Measurements from ENCODE around the gene CCDC73.
"Not testable (repeated sequence)": the region's sequence is repeated elsewhere in the genome, so short reads cannot be mapped to it uniquely, and the experiment has no call there.

CCDC73 gene

DNA sequence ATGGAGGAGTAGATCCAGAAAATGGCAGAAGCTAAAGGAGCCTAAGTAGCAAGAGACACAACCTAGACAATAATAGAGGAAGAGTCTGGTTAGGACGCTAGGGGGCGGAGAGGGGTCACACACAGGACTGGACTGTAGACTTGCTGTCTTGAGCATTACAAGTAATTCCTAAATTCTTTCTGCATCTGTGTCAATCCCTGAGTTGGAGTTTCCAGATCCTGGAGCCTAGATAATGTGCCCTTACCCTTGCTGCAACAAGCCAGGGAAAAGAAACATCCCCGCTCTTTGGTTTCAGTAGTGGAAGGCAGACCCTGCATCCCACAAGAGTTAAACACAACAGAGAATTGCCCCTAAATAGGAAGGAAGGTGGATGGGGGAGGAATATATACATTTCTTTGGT lies 14.9 kb upstream of the CCDC73 start:
- FAIRE-seq: no peak
- peak; percentile 72 for DNase-seq (ENCODE audit: insufficient read length, low spot score)

DNA sequence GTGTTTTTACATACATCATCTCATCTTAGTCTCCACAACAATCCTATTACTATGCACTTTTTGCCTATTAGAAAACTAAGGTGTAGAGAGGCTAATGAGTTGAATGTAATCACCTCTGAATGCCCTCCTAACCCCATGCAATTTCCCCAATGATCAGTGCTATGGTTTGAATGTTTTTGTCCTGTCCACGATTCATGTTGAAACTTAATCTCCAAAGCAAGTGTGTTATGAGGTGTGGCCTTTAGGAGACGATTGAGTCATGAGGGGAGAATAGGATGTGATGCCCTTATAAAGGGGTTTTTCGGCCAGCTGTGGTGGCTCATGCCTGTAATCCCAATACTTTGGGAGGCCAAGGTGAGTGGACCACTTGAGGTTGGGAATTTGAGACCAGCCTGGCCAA lies 2.0 kb upstream of the CCDC73 start:
- FAIRE-seq (no peak), DNase-seq (ENCODE audit: insufficient read length, low spot score) (no peak)

DNA sequence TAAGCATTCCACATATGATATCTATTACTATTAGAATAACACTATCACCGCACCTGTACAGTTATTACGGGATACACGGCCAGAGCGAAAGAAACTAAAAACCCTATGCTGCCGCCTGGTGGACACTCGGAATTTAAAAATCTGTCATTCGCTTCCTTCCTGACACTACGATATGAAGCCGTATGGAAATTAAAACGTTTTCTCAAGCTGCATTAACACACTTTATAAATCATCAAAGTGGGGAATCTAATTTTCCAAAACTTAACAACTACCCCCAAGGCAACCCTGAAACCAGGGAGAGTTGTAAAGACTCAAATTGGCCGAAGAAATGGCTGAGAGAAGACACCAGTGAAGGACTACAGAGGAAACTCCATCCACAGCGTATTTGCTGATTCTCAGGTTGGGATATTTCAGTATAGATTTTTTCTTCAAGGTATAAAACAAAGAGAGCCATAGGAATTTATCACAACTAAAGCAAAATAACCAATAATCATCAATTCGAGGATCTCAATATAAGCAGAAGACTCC lies 1.4 kb downstream of the CCDC73 start:
- FAIRE-seq (peak; percentile 69), DNase-seq (ENCODE audit: insufficient read length, low spot score) (peak; percentile 45)

DNA sequence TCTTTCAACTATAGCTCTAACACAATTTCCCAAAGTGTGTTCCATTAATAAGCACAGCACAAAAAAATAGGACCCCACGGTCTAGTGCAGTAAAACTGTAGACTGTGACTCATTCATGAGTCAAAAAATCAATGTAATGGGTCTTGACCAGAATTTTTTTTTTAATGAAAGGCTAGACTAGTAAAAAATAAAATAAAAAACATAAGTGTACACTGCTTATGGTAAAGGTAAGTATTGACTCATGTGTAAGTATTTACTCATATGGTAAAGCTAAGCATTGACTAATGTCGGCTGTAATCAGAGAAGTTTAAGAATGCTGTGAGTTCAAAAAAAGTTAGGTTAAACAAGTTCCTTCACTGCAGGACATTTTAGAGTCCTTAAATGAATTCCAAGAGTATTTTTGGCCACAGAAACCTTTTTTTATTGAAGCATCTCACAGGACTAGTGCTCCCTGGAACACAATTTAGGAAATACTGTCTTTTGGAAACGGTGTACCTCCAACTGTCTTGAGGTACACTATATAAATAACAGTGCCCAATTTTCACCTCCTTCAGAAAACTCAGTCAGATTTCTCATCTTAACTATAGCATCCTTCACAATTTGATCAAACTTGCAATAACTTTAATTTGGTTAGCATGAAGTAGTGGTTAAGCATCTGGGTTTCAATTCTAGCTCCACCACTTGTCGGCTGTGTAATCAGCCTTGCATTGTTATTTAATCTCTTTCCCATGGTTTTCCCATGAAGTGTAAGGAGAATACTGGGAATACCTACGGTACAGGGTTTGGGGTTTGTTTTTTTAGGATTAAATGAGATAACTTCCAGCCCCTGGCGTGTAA lies 2.1 kb downstream of the CCDC73 start:
- DNase-seq (ENCODE audit: insufficient read length, low spot score) (no peak), FAIRE-seq (no peak)

DNA sequence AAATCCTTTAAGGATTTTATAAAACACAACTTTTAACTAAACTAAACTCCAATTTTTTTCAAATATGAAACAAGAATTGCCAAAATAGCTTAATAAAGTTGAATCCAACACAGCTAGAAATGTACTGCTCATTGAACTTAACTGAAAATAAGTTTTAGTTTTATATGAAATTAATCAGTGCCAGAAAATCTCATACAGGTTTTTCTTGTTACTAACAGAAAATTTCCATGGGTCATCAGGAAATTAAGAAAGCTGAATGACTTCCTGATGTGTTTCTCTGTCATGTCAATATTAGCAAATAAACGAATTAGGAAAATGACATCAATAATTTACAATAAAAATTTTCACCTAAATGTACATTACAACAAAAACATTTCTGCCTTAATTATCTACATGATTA lies 3.5 kb downstream of the CCDC73 start:
- DNase-seq (ENCODE audit: insufficient read length, low spot score) (no peak), FAIRE-seq (no peak)

DNA sequence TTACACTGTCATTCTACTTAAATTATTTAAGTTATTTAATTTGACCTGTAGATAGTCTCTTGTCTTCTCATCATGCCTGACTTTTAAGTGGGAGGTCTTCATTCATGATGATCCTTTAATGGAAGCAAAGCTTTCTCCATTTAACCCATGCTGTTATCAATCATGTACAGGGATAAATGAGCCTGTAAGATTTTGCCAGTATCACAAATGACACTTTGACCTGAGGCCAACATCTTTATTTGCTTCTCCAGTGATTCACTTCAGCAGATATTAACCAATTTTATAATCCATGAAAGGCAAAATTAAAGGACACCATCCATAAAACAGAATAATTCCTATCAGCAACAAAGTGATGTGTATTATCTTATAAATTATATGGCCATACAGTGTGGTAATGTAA lies 7.7 kb downstream of the CCDC73 start:
- no peak for FAIRE-seq
- DNase-seq (ENCODE audit: insufficient read length, low spot score): no peak

DNA sequence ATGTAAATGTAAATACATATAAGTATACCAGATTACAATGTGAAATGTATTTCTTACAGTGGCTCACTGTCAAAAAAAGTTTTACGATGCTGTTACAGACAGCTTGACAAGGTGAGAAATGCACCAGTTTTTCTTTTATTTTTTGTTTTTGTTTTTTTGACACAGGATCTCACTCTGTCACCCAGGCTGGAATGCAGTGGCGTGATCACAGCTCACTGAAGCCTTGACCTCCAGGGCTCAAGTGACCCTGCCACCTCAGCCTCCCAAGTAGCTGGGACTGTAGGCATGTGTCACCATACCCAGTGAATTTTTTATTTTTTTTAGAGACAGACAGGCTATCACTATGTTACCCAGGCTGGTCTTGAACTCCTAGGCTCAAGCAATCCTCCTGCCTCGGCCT lies 9.2 kb downstream of the CCDC73 start:
- DNase-seq (ENCODE audit: insufficient read length, low spot score): no peak
- no peak for FAIRE-seq

DNA sequence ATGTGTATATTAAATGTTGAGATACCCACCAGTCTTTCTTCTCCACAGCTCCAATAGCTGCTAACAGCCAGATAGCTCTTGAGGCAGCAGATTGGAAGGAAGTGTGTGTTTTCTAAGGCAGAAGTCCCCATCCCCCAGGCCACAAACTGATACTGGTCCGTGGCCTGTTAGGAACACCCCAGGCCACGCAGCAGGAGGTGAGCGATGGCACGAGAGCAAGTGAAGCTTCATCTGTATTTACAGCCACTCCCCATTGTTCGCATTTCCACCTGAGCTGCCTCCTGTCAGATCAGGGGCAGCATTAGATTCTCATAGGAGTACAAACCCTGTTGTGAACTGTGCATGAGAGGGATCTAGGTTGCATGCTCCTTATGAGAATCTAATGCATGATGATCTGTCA lies 12.7 kb downstream of the CCDC73 start:
- DNase-seq (ENCODE audit: insufficient read length, low spot score) (no peak), FAIRE-seq (no peak)

DNA sequence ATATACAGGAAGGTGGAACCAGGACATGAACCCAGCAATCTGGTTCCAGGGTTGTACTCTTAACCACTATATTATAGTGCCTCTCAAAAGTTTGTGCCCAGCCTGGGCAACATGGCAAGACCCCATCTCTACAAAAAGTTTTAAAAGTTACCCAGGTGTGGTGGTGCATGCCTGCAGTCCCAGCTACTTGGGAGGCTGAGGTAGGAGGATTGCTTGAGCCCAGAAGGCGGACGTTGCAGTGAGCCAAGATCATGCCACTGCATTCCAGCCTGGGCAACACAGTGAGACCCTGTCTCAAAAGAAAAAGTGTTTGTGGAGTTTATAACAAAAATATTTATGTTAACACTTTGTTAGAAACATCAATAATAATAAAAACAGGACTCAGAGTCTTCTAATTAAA lies 13.6 kb downstream of the CCDC73 start:
- DNase-seq (ENCODE audit: insufficient read length, low spot score); FAIRE-seq: not testable (repeated sequence)

DNA sequence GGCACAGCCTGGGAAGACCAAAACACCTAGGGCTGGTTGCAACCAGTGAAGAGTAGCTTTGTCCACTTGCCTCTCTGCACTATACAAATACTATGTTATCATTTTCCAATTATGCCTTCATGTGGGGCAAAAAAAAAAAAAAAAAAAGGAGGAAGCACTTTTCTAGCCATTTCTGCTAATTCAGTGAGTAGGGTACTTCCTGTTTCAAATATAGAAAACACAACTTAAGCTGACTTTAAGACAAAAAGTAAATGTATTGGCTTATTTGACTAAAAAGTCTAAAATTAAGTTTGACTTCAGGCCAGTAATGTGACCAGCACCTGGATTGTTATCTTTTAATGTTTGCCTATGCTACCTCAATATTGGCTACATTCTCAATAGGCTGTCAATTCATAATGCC lies 15.3 kb downstream of the CCDC73 start:
- DNase-seq (ENCODE audit: insufficient read length, low spot score): no peak
- FAIRE-seq: no peak

DNA sequence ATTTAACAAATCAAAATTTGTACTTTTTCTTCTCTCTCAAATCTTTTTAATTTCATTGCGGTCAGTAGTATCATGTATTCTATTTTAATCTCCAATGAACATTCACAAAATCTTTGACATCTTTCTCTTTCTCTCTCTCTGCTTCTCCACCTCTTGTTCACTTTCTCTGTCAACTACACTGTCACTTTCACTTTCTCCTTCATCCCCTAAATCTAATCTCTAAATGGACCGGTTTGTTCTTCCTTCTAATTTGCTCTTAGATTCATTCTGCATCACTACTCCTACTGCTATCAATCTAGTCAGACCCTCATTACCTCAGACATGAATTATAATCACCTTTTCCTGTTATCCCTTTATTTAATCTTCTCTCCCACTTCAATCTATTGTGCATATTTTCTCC lies 18.6 kb downstream of the CCDC73 start:
- FAIRE-seq (no peak), DNase-seq (ENCODE audit: insufficient read length, low spot score) (no peak)

DNA sequence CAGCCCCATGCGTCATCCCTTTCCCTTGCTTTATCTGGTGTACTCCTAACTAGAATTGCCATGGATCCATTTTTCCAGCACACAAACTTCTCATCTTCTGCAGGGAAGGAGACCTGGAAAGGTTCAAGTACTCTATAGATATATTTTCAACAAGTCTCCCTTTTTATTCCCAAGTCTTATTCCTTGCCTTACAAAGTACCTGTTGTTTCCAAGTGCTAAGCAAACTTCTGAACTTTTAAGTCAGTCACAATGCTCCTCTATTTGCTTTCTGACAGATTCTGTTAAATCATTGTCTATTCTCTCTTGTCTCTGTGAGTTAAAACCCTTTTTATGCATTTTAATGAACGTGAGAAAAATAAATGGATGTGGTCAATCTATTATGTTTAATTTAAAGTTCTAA lies 20.4 kb downstream of the CCDC73 start:
- FAIRE-seq (no peak), DNase-seq (ENCODE audit: insufficient read length, low spot score) (no peak)

DNA sequence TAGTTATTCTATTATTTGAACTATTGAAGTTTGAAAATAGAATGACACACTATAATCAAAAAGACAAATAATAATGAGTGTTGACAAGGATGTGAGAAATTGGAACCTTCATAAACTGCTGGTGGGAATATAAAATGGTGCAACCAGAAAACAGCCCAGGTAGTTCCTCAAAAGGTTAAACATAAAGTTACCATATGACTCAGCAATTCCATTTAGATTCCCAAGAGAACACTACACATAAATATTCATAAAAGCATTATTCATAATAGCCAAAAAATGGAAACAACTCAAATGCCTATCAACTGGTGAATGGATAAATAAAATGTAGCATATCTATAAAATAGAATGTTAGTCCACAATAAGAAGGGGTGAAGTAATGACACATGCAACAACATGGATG lies 21.7 kb downstream of the CCDC73 start:
- FAIRE-seq: no peak
- no peak for DNase-seq (ENCODE audit: insufficient read length, low spot score)

DNA sequence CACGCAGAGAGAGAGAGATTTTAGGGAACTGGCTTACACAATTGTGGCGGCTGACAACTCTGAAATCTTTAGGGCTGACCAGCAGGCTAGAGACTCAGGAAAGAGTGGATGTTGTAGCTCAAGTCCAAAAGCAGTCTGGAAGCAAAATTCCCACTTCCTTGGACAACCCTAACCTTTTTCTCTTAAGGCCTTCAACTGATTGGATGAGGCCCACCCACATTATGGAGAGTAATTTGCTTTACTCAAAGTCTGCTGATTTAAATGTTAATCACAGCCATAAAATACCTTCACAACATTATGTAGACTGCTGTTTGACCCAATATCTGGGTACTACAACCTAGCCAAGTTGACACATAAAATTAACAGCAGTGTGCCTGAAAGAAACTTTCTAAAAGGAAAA lies 32.7 kb downstream of the CCDC73 start:
- not testable (repeated sequence) for FAIRE-seq; DNase-seq (ENCODE audit: insufficient read length, low spot score)

DNA sequence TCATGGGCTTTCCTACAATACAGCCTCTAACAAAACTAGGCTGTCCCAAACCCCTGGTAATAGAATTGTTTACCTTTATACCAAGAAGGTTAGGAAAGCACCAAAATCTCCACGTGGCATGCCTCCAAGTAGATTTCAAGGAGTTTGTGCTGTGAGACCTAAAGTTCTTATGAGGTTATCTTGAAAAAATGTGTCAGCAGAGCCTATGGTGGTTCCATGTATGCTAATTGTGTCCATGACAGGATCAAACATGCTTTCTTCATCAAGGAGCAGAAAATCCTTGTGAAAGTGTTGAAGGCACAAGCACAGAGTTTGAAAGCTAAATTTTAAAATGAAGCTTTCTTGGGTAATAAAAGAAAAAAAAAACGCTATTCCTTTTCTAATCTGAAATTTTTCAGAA lies 36.2 kb downstream of the CCDC73 start:
- no peak for DNase-seq (ENCODE audit: insufficient read length, low spot score)
- FAIRE-seq: no peak

DNA sequence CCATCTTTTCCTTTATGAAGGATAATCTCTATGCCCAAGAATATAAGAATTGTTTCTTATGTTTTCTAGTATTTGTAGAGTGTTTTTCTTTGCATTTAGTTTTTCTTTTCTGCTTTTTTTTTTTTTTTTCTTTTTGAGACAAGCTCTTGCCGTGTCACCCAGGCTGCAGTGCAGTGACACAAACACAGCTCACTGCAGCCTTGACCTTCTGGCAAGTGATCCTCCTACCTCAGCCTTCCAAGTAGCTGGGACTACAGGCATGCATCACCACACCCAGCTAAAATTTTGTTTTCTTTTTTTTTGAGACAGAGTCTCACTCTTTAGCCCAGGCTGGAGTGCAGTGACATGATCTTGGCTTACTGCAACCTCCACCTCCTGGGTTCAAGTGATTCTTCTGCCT lies 41.3 kb downstream of the CCDC73 start:
- not testable (repeated sequence) for FAIRE-seq; DNase-seq (ENCODE audit: insufficient read length, low spot score)

DNA sequence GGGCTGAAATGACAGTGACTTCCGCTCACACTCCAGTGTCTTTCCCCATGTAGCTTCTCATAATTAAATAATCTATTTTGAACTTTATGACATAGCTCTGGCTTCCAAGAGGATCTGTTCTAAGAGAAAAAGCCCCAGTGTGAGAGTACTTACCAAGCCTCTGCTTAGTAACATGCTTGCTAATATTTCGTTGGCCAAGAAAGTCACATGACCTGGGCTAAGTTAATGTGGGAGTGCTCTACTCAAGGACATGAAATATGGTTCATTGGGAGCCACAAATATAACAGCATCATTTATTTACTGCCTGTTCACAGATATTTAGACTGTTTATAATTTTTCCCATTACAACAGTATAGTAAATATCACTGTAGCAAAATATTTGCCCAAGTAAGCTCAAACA lies 42.5 kb downstream of the CCDC73 start:
- no peak for FAIRE-seq
- DNase-seq (ENCODE audit: insufficient read length, low spot score): no peak

DNA sequence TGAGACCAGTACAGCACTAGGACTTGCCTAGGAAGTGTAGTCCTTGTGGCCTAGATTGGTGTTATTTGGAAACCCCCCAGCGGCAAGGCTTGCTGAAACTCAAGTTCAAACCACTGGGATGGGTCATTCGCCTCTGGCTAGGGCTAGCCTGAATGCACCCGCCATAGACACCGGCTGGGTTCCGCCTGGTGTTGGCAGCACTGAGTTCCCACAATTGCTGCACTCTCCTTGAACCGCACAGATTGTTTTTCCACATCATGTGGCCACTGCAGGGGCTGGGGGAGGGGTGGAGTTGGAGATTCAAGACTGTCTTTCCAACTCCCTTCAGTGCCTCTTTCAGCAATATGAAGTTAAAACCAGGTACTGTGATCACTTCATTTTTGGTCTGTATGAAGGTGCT lies 43.1 kb downstream of the CCDC73 start:
- DNase-seq (ENCODE audit: insufficient read length, low spot score) (no peak), FAIRE-seq (no peak)

DNA sequence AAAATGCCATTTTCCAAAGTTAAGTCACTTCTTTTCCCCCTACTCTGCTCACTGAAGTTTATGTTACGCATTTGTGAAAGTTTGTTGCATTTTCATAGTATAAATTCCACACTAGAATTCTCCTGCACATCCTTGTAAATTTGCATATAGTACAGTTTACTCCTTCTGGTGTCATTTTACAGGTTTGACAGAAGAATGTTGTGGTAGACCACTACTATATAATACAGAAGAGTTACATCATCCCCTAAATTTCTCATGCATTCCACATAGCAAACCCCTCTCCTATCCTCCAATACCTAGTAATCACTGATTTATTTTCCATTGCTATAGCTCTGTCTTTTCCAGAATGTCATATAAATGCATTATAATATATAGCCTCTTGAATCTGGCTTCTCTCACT lies 64.5 kb downstream of the CCDC73 start:
- FAIRE-seq: no peak
- no peak for DNase-seq (ENCODE audit: insufficient read length, low spot score)

DNA sequence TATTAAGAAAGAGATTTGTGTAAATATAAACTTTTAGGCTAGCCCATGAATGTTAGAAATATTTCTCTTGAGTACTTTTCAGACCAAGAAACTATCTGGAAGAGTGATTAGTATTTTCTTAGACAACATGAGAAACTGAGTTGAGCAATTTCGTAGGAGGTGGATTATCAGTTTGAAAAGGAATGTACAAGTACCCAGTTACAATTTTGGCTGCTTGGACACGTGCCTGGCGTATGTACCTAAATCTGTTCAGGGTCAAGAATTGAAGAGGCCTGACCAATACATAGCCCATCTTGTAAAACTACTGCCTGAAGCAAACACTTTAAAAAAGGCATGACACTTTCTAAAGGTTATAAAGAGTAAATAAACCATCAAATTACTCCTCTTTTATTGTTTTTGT lies 71.1 kb downstream of the CCDC73 start:
- FAIRE-seq (no peak), DNase-seq (ENCODE audit: insufficient read length, low spot score) (no peak)

DNA sequence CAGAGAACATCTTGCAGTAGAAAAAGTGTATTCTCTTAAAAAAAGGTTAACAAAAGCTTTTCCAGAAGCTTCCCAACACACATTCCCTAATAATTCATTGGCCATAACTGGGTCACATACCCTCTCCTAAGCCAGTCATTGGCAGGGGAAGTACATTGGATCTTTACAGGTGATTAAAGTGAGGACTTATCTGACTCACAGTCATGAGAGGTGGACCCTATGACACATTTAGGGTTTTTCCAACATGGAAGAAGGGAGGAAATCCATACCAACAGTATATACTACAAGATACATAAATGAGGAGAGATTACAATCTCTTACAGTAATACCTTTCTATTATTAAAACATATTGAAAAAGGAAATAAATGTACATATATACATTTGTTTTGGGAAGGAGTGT lies 72.2 kb downstream of the CCDC73 start:
- FAIRE-seq (no peak), DNase-seq (ENCODE audit: insufficient read length, low spot score) (no peak)

DNA sequence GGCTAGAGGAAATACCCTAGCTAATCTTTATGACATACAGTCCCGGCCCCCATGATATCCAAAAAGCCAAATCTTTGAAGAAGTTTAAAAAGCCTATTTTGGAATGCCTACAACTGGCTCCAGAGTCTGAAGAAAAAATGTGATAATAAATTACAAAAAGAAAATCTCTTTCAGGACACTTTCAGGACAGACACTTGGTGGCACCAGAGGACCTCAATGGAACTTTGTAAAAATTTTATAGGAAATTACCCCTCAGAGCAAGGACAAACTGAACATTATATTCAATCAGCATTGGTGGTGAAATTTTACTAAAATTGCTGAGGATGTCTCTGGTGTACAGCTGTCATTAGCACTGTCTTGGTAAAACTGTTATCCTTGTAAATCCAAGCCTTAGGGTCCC lies 81.0 kb downstream of the CCDC73 start:
- no peak for FAIRE-seq
- DNase-seq (ENCODE audit: insufficient read length, low spot score): no peak

DNA sequence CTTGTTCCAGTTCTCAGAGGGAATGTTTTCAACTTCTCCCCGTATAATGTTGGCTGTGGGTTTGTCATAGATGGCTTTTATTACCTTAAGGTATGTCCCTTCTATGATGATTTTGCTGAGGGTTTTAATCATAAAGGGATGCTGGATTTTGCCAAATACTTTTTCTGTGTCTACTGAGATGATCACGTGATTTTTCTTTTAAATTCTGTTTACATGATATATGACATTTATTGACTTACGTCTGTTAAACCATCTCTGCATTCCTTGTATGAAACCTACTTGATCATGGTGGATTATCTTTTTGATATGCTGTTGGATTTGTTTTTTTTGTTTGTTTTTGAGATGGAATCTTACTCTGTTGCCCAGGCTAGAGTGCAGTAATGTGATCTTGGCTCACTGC lies 85.5 kb downstream of the CCDC73 start:
- not testable (repeated sequence) for DNase-seq (ENCODE audit: insufficient read length, low spot score); FAIRE-seq

Measured in HTR-8/SVneo (cell line).